Tibial nerve (tissue), 4 donors: ENCODE results near the gene SMCO1. TPM values are rescaled to one million over a fixed set of nuclear protein-coding genes. Genes with fewer than 3 reads are reported as not detected.
"Not testable (repeated sequence)": the region's sequence is repeated elsewhere in the genome, so short reads cannot be mapped to it uniquely, and the experiment has no call there.

ENCODE experiments used
- DNase-seq, 2 donors: peaks; one replicate each; pipeline ENCODE4 v3.0.0-alpha.2; 2019; ENCODE audit warnings: low spot score in 2 of 2
- H3K27ac ChIP-seq, 4 donors: fragments of 200-600 bp; sonication (generic) in 3 of 4; one replicate each; pipeline ENCODE4 v1.5.1; 2017 to 2019; ENCODE audit warnings: mild to moderate bottlenecking in 1 of 4
- H3K27me3 ChIP-seq, 2 donors: fragments of 200-600 bp; sonication (generic) in 1 of 2; one replicate each; pipeline versions ENCODE4 v1.5.1 to v1.6.0; 2017 to 2019
- H3K36me3 ChIP-seq, 3 donors: fragments of 200-600 bp; sonication (generic); one replicate each; pipeline ENCODE4 v1.5.1; 2018 to 2019
- H3K4me1 ChIP-seq, 4 donors: fragments of 200-600 bp; sonication (generic) in 3 of 4; one replicate each; pipeline ENCODE4 v1.5.1; 2017 to 2019
- H3K4me3 ChIP-seq, 4 donors: fragments of 200-600 bp; sonication (generic) in 3 of 4; one replicate each; pipeline ENCODE4 v1.5.1; 2017 to 2019; ENCODE audit warnings: mild to moderate bottlenecking in 1 of 4, moderate library complexity in 1 of 4
- H3K9me3 ChIP-seq, 4 donors: fragments of 200-600 bp; sonication (generic) in 3 of 4; one replicate each; pipeline ENCODE4 v1.5.1; 2017 to 2019
- EP300 ChIP-seq, 2 donors: sonication (generic); formaldehyde crosslinking; IDR thresholded peaks; one replicate each; pipeline ENCODE4 v1.6.1; 2017; ENCODE audit warnings: antibody characterized with exemption in 2 of 2, mild to moderate bottlenecking in 1 of 2
- POLR2A ChIP-seq, 2 donors: fragments of 450-650 bp; IDR thresholded peaks; one replicate each; pipeline ENCODE4 v1.6.1; 2017; ENCODE audit warnings: antibody characterized with exemption in 2 of 2, mild to moderate bottlenecking in 2 of 2, moderate library complexity in 2 of 2
- WGBS, 2 donors: methylation state at CpG; one replicate each; pipeline ENCODE4 v1.1.5; 2018; 5-methylcytosine and 5-hydroxymethylcytosine counted together
- total RNA-seq, 4 donors: library from RNA; depleted of rRNA; stranded (reverse); fragments of >200 nt; gene quantifications; one replicate each; pipeline ENCODE4 v1.1.0, GENCODE V29; 2016
- TF ChIP-seq, protein P1 (sequence below), 5 experiments: fragments of 200-600 bp in 3 of 5; fragments of 450-650 bp in 2 of 5; sonication (generic) in 3 of 5; IDR thresholded peaks; one replicate each; pipeline ENCODE4 v1.5.1; 2016 to 2019; ENCODE audit warnings: antibody characterized with exemption in 5 of 5, mild to moderate bottlenecking in 3 of 5, moderate library complexity in 2 of 5

The SMCO1 gene
- total RNA-seq, 4 donors from 2014 or later: not detected

DNA sequence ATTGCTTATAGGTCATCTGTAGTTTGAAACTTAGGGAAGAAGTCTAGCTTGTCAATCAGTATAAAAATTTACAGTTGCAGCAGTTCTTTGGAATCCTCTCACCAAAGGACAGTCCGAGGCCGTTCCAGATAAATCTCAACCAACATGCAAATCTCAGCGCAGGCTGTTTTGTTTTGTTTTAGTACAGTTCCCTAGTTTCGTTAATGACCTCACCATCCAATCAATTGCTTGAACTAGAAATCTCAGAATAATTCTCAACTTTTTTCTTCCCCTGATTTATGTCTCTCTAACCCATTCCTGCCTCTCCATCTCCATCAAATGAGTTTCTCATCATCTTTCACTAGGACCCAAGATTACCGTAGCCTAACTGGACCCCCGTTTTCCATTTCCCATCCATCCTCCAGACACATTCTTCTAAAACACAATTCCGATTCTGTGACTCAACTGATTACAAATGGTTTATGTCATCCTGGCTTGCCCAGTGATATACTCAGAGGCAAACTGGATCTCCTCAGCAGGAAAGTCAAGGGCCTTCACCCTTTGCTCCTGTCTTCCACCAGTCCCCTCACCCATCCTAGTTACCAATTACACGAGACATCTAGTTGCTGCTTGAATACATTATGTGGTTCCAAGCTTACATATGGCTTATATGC, 1.3 kb downstream of the SMCO1 start:
- 85 to 89% methylated on average over 8 of the region's 8 CpGs for WGBS, 2 donors
- H3K27me3 ChIP-seq: no peaks in the 10 kb centered on the region
- DNase-seq: no peak
- H3K27ac ChIP-seq: no peak overlapping the region
- H3K4me3 ChIP-seq: no peak overlapping the region
- H3K4me1 ChIP-seq: no peaks in the 10 kb centered on the region
- no peaks in the 10 kb centered on the region for H3K36me3 ChIP-seq
- peaks cover 0 to 19% (median 0%) of the 10 kb centered on the region in 4 donors for H3K9me3 ChIP-seq
- TF ChIP-seq POLR2A (IDR thresholded peaks at IDR 0.05) (no peak), EP300 (IDR thresholded peaks at IDR 0.05) (no peak)
- TF ChIP-seq, protein P1, sequence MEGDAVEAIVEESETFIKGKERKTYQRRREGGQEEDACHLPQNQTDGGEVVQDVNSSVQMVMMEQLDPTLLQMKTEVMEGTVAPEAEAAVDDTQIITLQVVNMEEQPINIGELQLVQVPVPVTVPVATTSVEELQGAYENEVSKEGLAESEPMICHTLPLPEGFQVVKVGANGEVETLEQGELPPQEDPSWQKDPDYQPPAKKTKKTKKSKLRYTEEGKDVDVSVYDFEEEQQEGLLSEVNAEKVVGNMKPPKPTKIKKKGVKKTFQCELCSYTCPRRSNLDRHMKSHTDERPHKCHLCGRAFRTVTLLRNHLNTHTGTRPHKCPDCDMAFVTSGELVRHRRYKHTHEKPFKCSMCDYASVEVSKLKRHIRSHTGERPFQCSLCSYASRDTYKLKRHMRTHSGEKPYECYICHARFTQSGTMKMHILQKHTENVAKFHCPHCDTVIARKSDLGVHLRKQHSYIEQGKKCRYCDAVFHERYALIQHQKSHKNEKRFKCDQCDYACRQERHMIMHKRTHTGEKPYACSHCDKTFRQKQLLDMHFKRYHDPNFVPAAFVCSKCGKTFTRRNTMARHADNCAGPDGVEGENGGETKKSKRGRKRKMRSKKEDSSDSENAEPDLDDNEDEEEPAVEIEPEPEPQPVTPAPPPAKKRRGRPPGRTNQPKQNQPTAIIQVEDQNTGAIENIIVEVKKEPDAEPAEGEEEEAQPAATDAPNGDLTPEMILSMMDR (IDR thresholded peaks at IDR 0.05): no peak

DNA sequence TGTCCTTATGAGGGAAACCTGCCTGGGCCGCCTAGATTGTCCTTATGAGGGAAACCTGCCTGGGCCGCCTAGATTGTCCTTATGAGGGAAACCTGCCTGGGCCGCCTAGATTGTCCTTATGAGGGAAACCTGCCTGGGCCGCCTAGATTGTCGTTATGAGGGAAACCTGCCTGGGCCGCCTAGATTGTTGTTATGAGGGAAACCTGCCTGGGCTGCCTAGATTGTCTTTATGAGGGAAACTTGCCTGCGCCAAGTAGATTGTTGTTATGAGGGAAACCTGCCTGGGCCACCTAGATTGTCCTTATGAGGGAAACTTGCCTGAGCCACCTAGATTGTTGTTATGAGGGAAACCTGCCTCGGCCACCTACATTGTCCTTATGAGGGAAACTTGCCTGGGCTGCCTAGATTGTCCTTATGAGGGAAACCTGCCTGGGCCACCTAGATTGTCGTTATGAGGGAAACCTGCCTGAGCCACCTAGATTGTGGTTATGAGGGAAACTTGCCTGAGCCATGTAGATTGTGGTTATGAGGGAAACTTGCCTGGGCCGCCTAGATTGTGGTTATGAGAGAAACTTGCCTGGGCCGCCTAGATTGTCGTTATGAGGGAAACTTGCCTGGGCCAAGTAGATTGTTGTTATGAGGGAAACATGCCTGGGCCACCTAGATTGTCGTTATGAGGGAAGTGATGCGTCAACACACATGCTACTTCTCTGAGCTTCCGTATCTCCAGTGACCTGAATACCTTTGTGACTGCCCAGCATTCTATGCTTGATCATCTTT, 3.3 kb downstream of the SMCO1 start:
- not testable (repeated sequence) for DNase-seq, H3K27ac ChIP-seq, H3K27me3 ChIP-seq, H3K36me3 ChIP-seq, H3K4me3 ChIP-seq, H3K9me3 ChIP-seq, H3K4me1 ChIP-seq
- 86% methylated on average over 12 to 15 of the region's 15 CpGs for WGBS, 2 donors

DNA sequence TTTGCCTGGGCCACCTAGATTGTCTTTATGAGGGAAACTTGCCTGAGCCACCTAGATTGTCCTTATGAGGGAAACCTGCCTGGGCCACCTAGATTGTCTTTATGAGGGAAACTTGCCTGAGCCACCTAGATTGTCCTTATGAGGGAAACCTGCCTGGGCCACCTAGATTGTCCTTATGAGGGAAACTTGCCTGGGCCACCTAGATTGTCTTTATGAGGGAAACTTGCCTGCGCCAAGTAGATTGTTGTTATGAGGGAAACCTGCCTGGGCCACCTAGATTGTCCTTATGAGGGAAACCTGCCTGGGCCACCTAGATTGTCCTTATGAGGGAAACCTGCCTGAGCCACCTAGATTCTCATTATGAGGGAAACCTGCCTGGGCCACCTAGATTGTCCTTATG, 4.0 kb downstream of the SMCO1 start:
- WGBS, 2 donors: 100% methylated on average over 1 of the region's 1 CpG
- not testable (repeated sequence) for DNase-seq

DNA sequence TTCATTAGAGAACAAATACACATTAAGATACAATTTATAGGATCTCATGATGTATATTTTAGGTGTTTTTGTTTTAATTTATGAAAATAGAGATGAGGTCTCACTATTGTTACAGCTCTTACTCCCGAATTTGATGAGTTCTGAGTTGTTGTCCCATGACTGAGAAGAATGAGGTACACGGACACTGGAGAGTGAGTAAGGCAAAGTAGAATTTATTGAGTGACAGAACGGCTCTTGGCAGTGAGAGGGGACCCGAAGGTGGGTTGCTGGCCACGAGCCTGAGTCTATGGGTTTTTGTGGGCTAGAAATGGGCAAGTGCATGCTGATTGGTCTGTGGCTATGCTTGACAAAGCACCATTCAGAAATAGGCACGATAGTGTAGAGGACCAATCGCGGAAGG, 8.5 kb downstream of the SMCO1 start:
- Histone ChIP-seq H3K36me3 (no peaks in the 10 kb centered on the region), H3K4me1 (peaks cover 0 to 8% (median 1%) of the 10 kb centered on the region in 4 donors), H3K27ac (no peak overlapping the region), H3K4me3 (no peak overlapping the region), H3K9me3 (peaks cover 0 to 10% (median 0%) of the 10 kb centered on the region in 4 donors), H3K27me3 (no peaks in the 10 kb centered on the region)
- TF ChIP-seq POLR2A (IDR thresholded peaks at IDR 0.05) (no peak), EP300 (IDR thresholded peaks at IDR 0.05) (no peak)
- TF ChIP-seq, protein P1 (IDR thresholded peaks at IDR 0.05): no peak
- WGBS, 2 donors: 87 to 88% methylated on average over 8 of the region's 8 CpGs
- DNase-seq: no peak

More for the DNA sequence above, 4.0 kb downstream of the SMCO1 start:
- H3K36me3 ChIP-seq, H3K27ac ChIP-seq, H3K4me3 ChIP-seq, H3K9me3 ChIP-seq, H3K4me1 ChIP-seq, H3K27me3 ChIP-seq: not testable (repeated sequence)

DNA sequence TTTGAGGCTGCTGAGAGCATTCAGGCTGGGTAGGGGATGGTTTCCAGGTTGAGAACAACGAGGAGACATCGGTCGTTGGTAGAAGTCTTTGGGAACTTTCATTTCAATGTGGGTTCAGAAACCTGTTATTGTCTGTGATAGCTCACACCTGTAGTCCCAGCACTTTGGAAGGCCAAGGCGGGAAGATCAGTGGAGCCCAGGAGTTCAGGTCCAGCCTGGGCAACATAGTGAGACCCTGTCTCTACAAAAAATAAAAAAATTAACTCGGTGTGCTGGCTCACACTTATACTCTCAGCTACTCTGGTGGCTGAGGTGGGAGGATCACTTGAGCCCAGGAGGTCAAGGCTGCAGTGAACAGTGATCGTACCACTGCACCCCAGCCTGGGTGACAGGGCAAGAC, 10.6 kb downstream of the SMCO1 start:
- no peak for DNase-seq
- Histone ChIP-seq H3K4me1 (peaks cover 0 to 29% (median 7%) of the 10 kb centered on the region in 4 donors), H3K27ac (peak overlapping the region in 3 of 4 donors; percentile 92 to 97 (median 97)), H3K27me3 (no peaks in the 10 kb centered on the region), H3K36me3 (no peaks in the 10 kb centered on the region), H3K4me3 (no peak overlapping the region), H3K9me3 (peaks cover 0 to 10% (median 0%) of the 10 kb centered on the region in 4 donors)
- 95 to 97% methylated on average over 6 of the region's 6 CpGs for WGBS, 2 donors
- TF ChIP-seq, protein P1 (IDR thresholded peaks at IDR 0.05): no peak
- no peak for TF ChIP-seq POLR2A (IDR thresholded peaks at IDR 0.05)
- no peak for TF ChIP-seq EP300 (IDR thresholded peaks at IDR 0.05)

DNA sequence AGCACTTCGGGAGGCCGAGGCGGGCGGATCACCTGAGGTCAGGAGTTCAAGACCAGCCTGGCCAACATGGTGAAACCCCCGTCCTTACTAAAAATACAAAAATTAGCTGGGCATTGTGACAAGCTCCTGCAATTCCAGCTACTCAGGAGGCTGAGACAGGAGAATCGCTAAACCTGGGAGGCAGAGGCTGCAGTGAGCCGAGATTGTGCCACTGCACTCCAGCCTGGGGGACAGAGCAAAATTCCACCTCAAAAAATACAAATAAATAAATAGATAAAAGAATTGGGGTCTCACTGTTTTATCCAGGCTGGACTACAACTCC, 11.1 kb downstream of the SMCO1 start:
- Histone ChIP-seq H3K4me1 (peaks cover 0 to 35% (median 7%) of the 10 kb centered on the region in 4 donors), H3K27ac (peak overlapping the region; percentile 81 to 97 (median 94)), H3K4me3 (peak overlapping the region; percentile 72 to 92 (median 84))
- WGBS, 2 donors: 21 to 23% methylated on average over 7 of the region's 7 CpGs
- not testable (repeated sequence) for DNase-seq, H3K27me3 ChIP-seq, H3K36me3 ChIP-seq, H3K9me3 ChIP-seq
